ENCODE data around the gene ZNF862. TPM values are rescaled to one million over a fixed set of nuclear protein-coding genes. Genes with fewer than 3 reads are reported as not detected.

The ZNF862 gene
- polyA plus RNA-seq, 4 donors: 3.2 to 12.6 (median 6.6) TPM

- no peak for FAIRE-seq
- H3K36me3 ChIP-seq (ENCODE audit: control insufficient read depth in 3 of 3, insufficient read depth in 2 of 3, low read depth in 1 of 3, low read length in 3 of 3): peaks cover 0 to 28% (median 0%) of the 10 kb centered on the region in 3 donors
- no peak overlapping the region for H3K27ac ChIP-seq (ENCODE audit: low read depth in 1 of 3, low read length in 2 of 3)
- DNase-seq: no peak
- H3K27me3 ChIP-seq (ENCODE audit: control insufficient read depth in 3 of 3, insufficient read depth in 3 of 3, low read length in 3 of 3): no peaks in the 10 kb centered on the region
- WGBS, 3 donors: 74 to 82% (median 76%) methylated on average over 4 of the region's 4 CpGs
- no peaks in the 10 kb centered on the region for H3K9me3 ChIP-seq (ENCODE audit: control insufficient read depth in 2 of 2, insufficient read depth in 1 of 2, low read depth in 1 of 2, low read length in 1 of 2)
- H3K4me1 ChIP-seq (ENCODE audit: control insufficient read depth in 3 of 3, insufficient read depth in 2 of 3, low read depth in 1 of 3, low read length in 2 of 3): peaks cover 0 to 6% (median 3%) of the 10 kb centered on the region in 3 donors
- no peak overlapping the region for H3K4me3 ChIP-seq (ENCODE audit: low read depth in 1 of 3, low read length in 3 of 3)
Measured at GRCh38 chr7:149850716-149851115, 12.5 kb downstream of the ZNF862 start.

GRCh38 chr7:149851449-149851848 lies 13.3 kb downstream of the ZNF862 start:
- H3K4me1 ChIP-seq (ENCODE audit: control insufficient read depth in 3 of 3, insufficient read depth in 2 of 3, low read depth in 1 of 3, low read length in 2 of 3): peaks cover 0 to 7% (median 6%) of the 10 kb centered on the region in 3 donors
- DNase-seq: no peak
- no peak overlapping the region for H3K4me3 ChIP-seq (ENCODE audit: low read depth in 1 of 3, low read length in 3 of 3)
- no peaks in the 10 kb centered on the region for H3K27me3 ChIP-seq (ENCODE audit: control insufficient read depth in 3 of 3, insufficient read depth in 3 of 3, low read length in 3 of 3)
- no peak for FAIRE-seq
- H3K9me3 ChIP-seq (ENCODE audit: control insufficient read depth in 2 of 2, insufficient read depth in 1 of 2, low read depth in 1 of 2, low read length in 1 of 2): no peaks in the 10 kb centered on the region
- 88 to 90% (median 90%) methylated on average over 9 of the region's 9 CpGs for WGBS, 3 donors
- no peak overlapping the region for H3K27ac ChIP-seq (ENCODE audit: low read depth in 1 of 3, low read length in 2 of 3)
- H3K36me3 ChIP-seq (ENCODE audit: control insufficient read depth in 3 of 3, insufficient read depth in 2 of 3, low read depth in 1 of 3, low read length in 3 of 3): peaks cover 0 to 27% (median 0%) of the 10 kb centered on the region in 3 donors

- Histone ChIP-seq H3K36me3 (ENCODE audit: control insufficient read depth in 3 of 3, insufficient read depth in 2 of 3, low read depth in 1 of 3, low read length in 3 of 3) (peaks cover 0 to 24% (median 0%) of the 10 kb centered on the region in 3 donors), H3K4me3 (ENCODE audit: low read depth in 1 of 3, low read length in 3 of 3) (no peak overlapping the region), H3K27me3 (ENCODE audit: control insufficient read depth in 3 of 3, insufficient read depth in 3 of 3, low read length in 3 of 3) (no peaks in the 10 kb centered on the region), H3K27ac (ENCODE audit: low read depth in 1 of 3, low read length in 2 of 3) (no peak overlapping the region), H3K4me1 (ENCODE audit: control insufficient read depth in 3 of 3, insufficient read depth in 2 of 3, low read depth in 1 of 3, low read length in 2 of 3) (peaks cover 0 to 7% (median 6%) of the 10 kb centered on the region in 3 donors), H3K9me3 (ENCODE audit: control insufficient read depth in 2 of 2, insufficient read depth in 1 of 2, low read depth in 1 of 2, low read length in 1 of 2) (no peaks in the 10 kb centered on the region)
- DNase-seq (no peak), FAIRE-seq (no peak)
- 95 to 96% (median 95%) methylated on average over 9 of the region's 9 CpGs for WGBS, 3 donors
Measured at GRCh38 chr7:149853157-149853556, 15.0 kb downstream of the ZNF862 start.

GRCh38 chr7:149854611-149855360 lies 16.6 kb downstream of the ZNF862 start:
- H3K27ac ChIP-seq (ENCODE audit: low read depth in 1 of 3, low read length in 2 of 3): peak overlapping the region in 1 of 3 donors; percentile 32

GRCh38 chr7:149855361-149856305 lies 17.5 kb downstream of the ZNF862 start:
- no peak overlapping the region for H3K4me3 ChIP-seq (ENCODE audit: low read depth in 1 of 3, low read length in 3 of 3)
- WGBS, 3 donors: 81 to 87% (median 87%) methylated on average over 16 of the region's 16 CpGs
- DNase-seq (no peak), FAIRE-seq (no peak)
- H3K4me1 ChIP-seq (ENCODE audit: control insufficient read depth in 3 of 3, insufficient read depth in 2 of 3, low read depth in 1 of 3, low read length in 2 of 3): peaks cover 0 to 7% (median 6%) of the 10 kb centered on the region in 3 donors
- no peaks in the 10 kb centered on the region for H3K27me3 ChIP-seq (ENCODE audit: control insufficient read depth in 3 of 3, insufficient read depth in 3 of 3, low read length in 3 of 3)
- no peaks in the 10 kb centered on the region for H3K9me3 ChIP-seq (ENCODE audit: control insufficient read depth in 2 of 2, insufficient read depth in 1 of 2, low read depth in 1 of 2, low read length in 1 of 2)
- no peak overlapping the region for H3K27ac ChIP-seq (ENCODE audit: low read depth in 1 of 3, low read length in 2 of 3)
- H3K36me3 ChIP-seq (ENCODE audit: control insufficient read depth in 3 of 3, insufficient read depth in 2 of 3, low read depth in 1 of 3, low read length in 3 of 3): peaks cover under 1 to 28% (median 2%) of the 10 kb centered on the region in 3 donors

More at GRCh38 chr7:149854611-149855360, 16.6 kb downstream of the ZNF862 start:
- FAIRE-seq (no peak), DNase-seq (peak; percentile 74 to 82)
- Histone ChIP-seq H3K27me3 (ENCODE audit: control insufficient read depth in 3 of 3, insufficient read depth in 3 of 3, low read length in 3 of 3) (no peaks in the 10 kb centered on the region), H3K4me1 (ENCODE audit: control insufficient read depth in 3 of 3, insufficient read depth in 2 of 3, low read depth in 1 of 3, low read length in 2 of 3) (peaks cover 0 to 7% (median 6%) of the 10 kb centered on the region in 3 donors), H3K4me3 (ENCODE audit: low read depth in 1 of 3, low read length in 3 of 3) (no peak overlapping the region), H3K9me3 (ENCODE audit: control insufficient read depth in 2 of 2, insufficient read depth in 1 of 2, low read depth in 1 of 2, low read length in 1 of 2) (no peaks in the 10 kb centered on the region), H3K36me3 (ENCODE audit: control insufficient read depth in 3 of 3, insufficient read depth in 2 of 3, low read depth in 1 of 3, low read length in 3 of 3) (peaks cover 0 to 31% (median 0%) of the 10 kb centered on the region in 3 donors)
- 14 to 41% (median 32%) methylated on average over 13 of the region's 13 CpGs for WGBS, 3 donors

- H3K4me1 ChIP-seq (ENCODE audit: control insufficient read depth in 3 of 3, insufficient read depth in 2 of 3, low read depth in 1 of 3, low read length in 2 of 3): peaks cover 0 to 7% (median 6%) of the 10 kb centered on the region in 3 donors
- H3K4me3 ChIP-seq (ENCODE audit: low read depth in 1 of 3, low read length in 3 of 3): no peak overlapping the region
- no peak for FAIRE-seq
- no peaks in the 10 kb centered on the region for H3K9me3 ChIP-seq (ENCODE audit: control insufficient read depth in 2 of 2, insufficient read depth in 1 of 2, low read depth in 1 of 2, low read length in 1 of 2)
- DNase-seq: peak in 1 of 2 donors; percentile 29
- 77 to 93% (median 84%) methylated on average over 8 of the region's 8 CpGs for WGBS, 3 donors
- H3K27ac ChIP-seq (ENCODE audit: low read depth in 1 of 3, low read length in 2 of 3): no peak overlapping the region
- H3K36me3 ChIP-seq (ENCODE audit: control insufficient read depth in 3 of 3, insufficient read depth in 2 of 3, low read depth in 1 of 3, low read length in 3 of 3): peaks cover 2 to 33% (median 3%) of the 10 kb centered on the region in 3 donors
- H3K27me3 ChIP-seq (ENCODE audit: control insufficient read depth in 3 of 3, insufficient read depth in 3 of 3, low read length in 3 of 3): no peaks in the 10 kb centered on the region
Measured at GRCh38 chr7:149856583-149856982, 18.4 kb downstream of the ZNF862 start.

GRCh38 chr7:149859369-149859768 lies 21.2 kb downstream of the ZNF862 start:
- DNase-seq: no peak
- Histone ChIP-seq H3K4me3 (ENCODE audit: low read depth in 1 of 3, low read length in 3 of 3) (no peak overlapping the region), H3K36me3 (ENCODE audit: control insufficient read depth in 3 of 3, insufficient read depth in 2 of 3, low read depth in 1 of 3, low read length in 3 of 3) (peaks cover 4 to 55% (median 5%) of the 10 kb centered on the region in 3 donors), H3K4me1 (ENCODE audit: control insufficient read depth in 3 of 3, insufficient read depth in 2 of 3, low read depth in 1 of 3, low read length in 2 of 3) (peaks cover 0 to 7% (median 4%) of the 10 kb centered on the region in 3 donors), H3K27ac (ENCODE audit: low read depth in 1 of 3, low read length in 2 of 3) (no peak overlapping the region), H3K27me3 (ENCODE audit: control insufficient read depth in 3 of 3, insufficient read depth in 3 of 3, low read length in 3 of 3) (no peaks in the 10 kb centered on the region), H3K9me3 (ENCODE audit: control insufficient read depth in 2 of 2, insufficient read depth in 1 of 2, low read depth in 1 of 2, low read length in 1 of 2) (no peaks in the 10 kb centered on the region)
- 61 to 69% (median 62%) methylated on average over 6 of the region's 6 CpGs for WGBS, 3 donors
- FAIRE-seq: no peak

- Histone ChIP-seq H3K27ac (ENCODE audit: low read depth in 1 of 3, low read length in 2 of 3) (no peak overlapping the region), H3K4me3 (ENCODE audit: low read depth in 1 of 3, low read length in 3 of 3) (no peak overlapping the region), H3K9me3 (ENCODE audit: control insufficient read depth in 2 of 2, insufficient read depth in 1 of 2, low read depth in 1 of 2, low read length in 1 of 2) (no peaks in the 10 kb centered on the region), H3K36me3 (ENCODE audit: control insufficient read depth in 3 of 3, insufficient read depth in 2 of 3, low read depth in 1 of 3, low read length in 3 of 3) (peaks cover 4 to 60% (median 8%) of the 10 kb centered on the region in 3 donors), H3K4me1 (ENCODE audit: control insufficient read depth in 3 of 3, insufficient read depth in 2 of 3, low read depth in 1 of 3, low read length in 2 of 3) (peaks cover 0 to 5% (median 0%) of the 10 kb centered on the region in 3 donors), H3K27me3 (ENCODE audit: control insufficient read depth in 3 of 3, insufficient read depth in 3 of 3, low read length in 3 of 3) (no peaks in the 10 kb centered on the region)
- DNase-seq (no peak), FAIRE-seq (no peak)
- WGBS, 3 donors: 43 to 77% (median 59%) methylated on average over 4 of the region's 4 CpGs
Measured at GRCh38 chr7:149859876-149860275, 21.7 kb downstream of the ZNF862 start.

Data from small intestine (tissue), 7 donors.